GM12878 (cell line): ENCODE measurements around the gene UBE2E3. TPM values are rescaled to one million over a fixed set of nuclear protein-coding genes. Genes with fewer than 3 reads are reported as not detected.

Experiments used
- ATAC-seq: fragments of 200-7000 bp; cut with Tn5 transposase; 3 replicates; pipeline ENCODE4 v1.9.1; 2020; ENCODE audit warnings: mild to moderate bottlenecking, moderate library complexity
- BruUV-seq: library from RNA; stranded (reverse); fragments of 400-500 nt; replicated peaks from 2 replicates; lab custom pipeline; 2021; lab: Mats Ljungman, UMichigan
- CTCF ChIA-PET: fragments of 300-600 bp; sonication (Branson Sonifier 250); formaldehyde crosslinking; extraction: SDS; loops from one replicate; lab custom pipeline; 2021; ENCODE audit warnings: inconsistent platforms; lab: Yijun Ruan, JAX
- POLR2A ChIA-PET: fragments of 350-600 bp; formaldehyde crosslinking; extraction: SDS; loops from one replicate; lab custom pipeline; 2021; ENCODE audit warnings: inconsistent platforms; lab: Charles Lee
- RAD21 ChIA-PET: fragments of 300-600 bp; sonication (Branson Sonifier 250); formaldehyde crosslinking; loops from one replicate; lab custom pipeline; 2023; ENCODE audit warnings: antibody characterized with exemption; ENCODE audit not compliant: unreplicated experiment; lab: Charles Lee
- SMC1A ChIA-PET: fragments of 300-600 bp; sonication (Branson Sonifier 250); formaldehyde crosslinking; loops from one replicate; lab custom pipeline; 2023; ENCODE audit not compliant: unreplicated experiment, uncharacterized antibody; lab: Charles Lee
- DNase-seq: peaks from one replicate; pipeline ENCODE4 v3.0.0-alpha.2; 2011; ENCODE audit warnings: low read depth, low spot score
- FAIRE-seq: peaks from 3 replicates; lab custom pipeline; 2011; peaks lifted over from hg19 to GRCh38; lab: Jason Lieb, UNC
- H2AFZ ChIP-seq: 2 replicates; pipeline ENCODE4 v1.6.0; 2011; ENCODE audit warnings: low read depth, low read length, control low read depth; ENCODE audit not compliant: control insufficient read depth
- H3K27ac ChIP-seq: 2 replicates; pipeline ENCODE4 v1.5.1; 2011; ENCODE audit warnings: control low read depth; ENCODE audit not compliant: control insufficient read depth, insufficient read depth
- H3K27me3 ChIP-seq, 2 experiments: replicated peaks in 1 of 2; 2 replicates each; pipeline versions ENCODE4 v1.6.0 to v1.6.1; 2011; ENCODE audit warnings: low read length in 1 of 2; ENCODE audit not compliant: control insufficient read depth in 2 of 2, insufficient read depth in 2 of 2
- H3K36me3 ChIP-seq, 2 experiments: 2 replicates each; pipeline ENCODE4 v1.5.1; 2011; ENCODE audit warnings: low read length in 1 of 2; ENCODE audit not compliant: control insufficient read depth in 2 of 2, insufficient read depth in 2 of 2
- H3K4me1 ChIP-seq: 2 replicates; pipeline ENCODE4 v1.6.1; 2011; ENCODE audit warnings: mild to moderate bottlenecking, low read length, moderate library complexity, mixed read lengths; ENCODE audit not compliant: control insufficient read depth, insufficient read depth
- H3K4me2 ChIP-seq: 2 replicates; pipeline ENCODE4 v1.6.0; 2011; ENCODE audit warnings: control low read depth; ENCODE audit not compliant: control insufficient read depth, insufficient read depth
- H3K4me3 ChIP-seq: fragments of 200-600 bp; sonication (generic); 2 replicates; pipeline ENCODE4 v1.5.1; 2016
- H3K79me2 ChIP-seq: 2 replicates; pipeline ENCODE4 v1.6.0; 2011; ENCODE audit warnings: low read length; ENCODE audit not compliant: control insufficient read depth, insufficient read depth
- H3K9ac ChIP-seq: 2 replicates; pipeline ENCODE4 v1.8.0; 2011; ENCODE audit warnings: low read length, control low read depth, mixed read lengths; ENCODE audit not compliant: control insufficient read depth, insufficient read depth
- H3K9me3 ChIP-seq: replicated peaks from 3 replicates; pipeline ENCODE4 v1.5.1; 2011; ENCODE audit warnings: mild to moderate bottlenecking, low read length; ENCODE audit not compliant: control insufficient read depth, insufficient read depth
- H4K20me1 ChIP-seq: 2 replicates; pipeline ENCODE4 v1.6.0; 2011; ENCODE audit not compliant: control insufficient read depth, insufficient read depth
- CTCF ChIP-seq, 3 experiments: IDR thresholded peaks in 2 of 3; conservative IDR thresholded peaks in 1 of 3; 2 replicates each; pipeline ENCODE4 v1.5.1; 2011; ENCODE audit warnings: low read depth in 3 of 3, low read length in 3 of 3, mild to moderate bottlenecking in 3 of 3, control low read depth in 2 of 3, moderate library complexity in 2 of 3, inconsistent platforms in 1 of 3, mixed read lengths in 1 of 3; ENCODE audit not compliant: control insufficient read depth in 2 of 3, insufficient read depth in 1 of 3; ENCODE audit errors: extremely low read depth in 1 of 3
- EP300 ChIP-seq, 2 experiments: fragments of 150-350 bp in 1 of 2; IDR thresholded peaks; 2 replicates each; pipeline ENCODE4 v1.6.1; 2011 to 2012; ENCODE audit warnings: low read depth in 2 of 2, low read length in 2 of 2, borderline replicate concordance in 1 of 2, improper control_type of control experiment in 1 of 2, inconsistent platforms in 1 of 2; ENCODE audit not compliant: control insufficient read depth in 1 of 2
- GATAD2B ChIP-seq: fragments of 450-650 bp; conservative IDR thresholded peaks from 2 replicates; pipeline ENCODE4 v1.6.1; 2017; ENCODE audit warnings: low read depth, mild to moderate bottlenecking, moderate library complexity
- MEF2B ChIP-seq: fragments of 450-650 bp; IDR thresholded peaks from 2 replicates; pipeline ENCODE4 v1.6.1; 2018; ENCODE audit warnings: mild to moderate bottlenecking, moderate library complexity; ENCODE audit not compliant: partially characterized antibody, poor library complexity, severe bottlenecking
- MYB ChIP-seq: fragments of 150-350 bp; IDR thresholded peaks from 2 replicates; pipeline ENCODE4 v1.6.1; 2014; ENCODE audit warnings: mild to moderate bottlenecking, low read depth, low read length, borderline replicate concordance
- NFIC ChIP-seq: IDR thresholded peaks from 2 replicates; pipeline ENCODE4 v1.6.1; 2012; ENCODE audit warnings: low read depth, mild to moderate bottlenecking, inconsistent platforms, low read length, moderate library complexity
- POLR2A ChIP-seq: IDR thresholded peaks from 2 replicates; pipeline ENCODE4 v1.6.1; 2011; ENCODE audit warnings: low read depth, mild to moderate bottlenecking, low read length
- POU2F2 ChIP-seq: IDR thresholded peaks from 3 replicates; pipeline ENCODE4 v1.6.1; 2011; ENCODE audit warnings: low read depth, mild to moderate bottlenecking, low read length, borderline replicate concordance
- RCOR1 ChIP-seq: conservative IDR thresholded peaks from 2 replicates; pipeline ENCODE4 v1.6.1; 2012; ENCODE audit warnings: low read depth, low read length, improper control_type of control experiment
- USF2 ChIP-seq: IDR thresholded peaks from 2 replicates; pipeline ENCODE4 v1.6.1; 2011; ENCODE audit warnings: low read depth, low read length, improper control_type of control experiment, borderline replicate concordance
- ZNF622 ChIP-seq: fragments of 450-650 bp; IDR thresholded peaks from 2 replicates; pipeline ENCODE4 v1.6.1; 2017; ENCODE audit warnings: mild to moderate bottlenecking, inconsistent platforms
- in situ Hi-C: fragments of 300-500 bp; cut with MboI; formaldehyde crosslinking; loops from 9 replicates; pipeline ENCODE4 v1.14.3; 2018; ENCODE audit warnings: mixed read lengths
- intact Hi-C: fragments of 100-400 bp; cut with micrococcal nuclease; formaldehyde crosslinking; loops from one replicate; pipeline ENCODE4 v1.14.2; 2022; ENCODE audit not compliant: unreplicated experiment
- polyA plus RNA-seq, 11 experiments: library from polyadenylated mRNA; depleted of rRNA in 4 of 11; unstranded in 6 of 11; stranded (reverse) in 5 of 11; fragments of >200 nt; fragmentation: Nextera tagmentation in 4 of 11; fragmentation: Illumina TruSeq in 1 of 11; extraction: Ambion mirVana in 4 of 11; extraction: Trizol in 1 of 11; gene quantifications; 1 replicate in 1 of 11; 2 replicates in 10 of 11; pipeline versions ENCODE4 v1.2.1 to v1.2.3, GENCODE V29; 2011 to 2016; ENCODE audit warnings: inconsistent platforms in 2 of 11, missing spikeins in 2 of 11, low read depth in 1 of 11
- total RNA-seq, 4 experiments: library from RNA; depleted of rRNA in 3 of 4; stranded (reverse); fragments of >200 nt in 3 of 4; fragmentation: Illumina TruSeq in 1 of 4; extraction: Trizol in 1 of 4; gene quantifications; 2 replicates each; pipeline versions ENCODE4 v1.2.1 to v1.2.3, GENCODE V29; 2013 to 2021
- TF ChIP-seq, protein P1 (sequence below): IDR thresholded peaks from 2 replicates; pipeline ENCODE4 v1.6.1; 2012; ENCODE audit warnings: low read depth, low read length, improper control_type of control experiment

Gene UBE2E3
- total and polyA plus RNA-seq, 10 of the 15 experiments (the other 5 are each of a cell fraction or from before 2014, with no cell fraction given): 14.9 to 50.0 (median 26.2) TPM

GRCh38 chr2:181005326-181005655 is 24.9 kb downstream of the UBE2E3 start:
- Histone ChIP-seq H3K4me3 (no peak overlapping the region), H3K27me3 (no peaks in the 10 kb centered on the region), H3K4me2 (no peak overlapping the region), H2AFZ (no peak overlapping the region), H3K36me3 (no peaks in the 10 kb centered on the region), H3K4me1 (no peaks in the 10 kb centered on the region), H3K79me2 (no peaks in the 10 kb centered on the region), H3K9me3 (no peaks in the 10 kb centered on the region), H3K27ac (no peak overlapping the region), H4K20me1 (no peaks in the 10 kb centered on the region), H3K9ac (no peak overlapping the region)
- ChIA-PET RAD21 (interaction anchor here (2.0 kb wide), 1 partner anchor 13 kb away, joined by 5 read pairs; no protein-coding TSS in a partner anchor), CTCF (interaction anchor here (0.9 to 2.0 kb wide), 7 partner anchors 12 to 710 kb away, joined by 3 to 7 read pairs (median 3); no protein-coding TSS in a partner anchor), SMC1A (interaction anchor here (0.9 to 2.0 kb wide), 5 partner anchors 9 to 24 kb away, joined by 3 to 12 read pairs (median 4); partner anchors contain the start of gene UBE2E3), POLR2A (no interaction called here)
- no peak for FAIRE-seq
- no peak for TF ChIP-seq CTCF (IDR thresholded peaks at IDR 0.05 in 2 of 3, conservative IDR thresholded peaks at IDR 0.05 in 1 of 3; ENCODE audit: control insufficient read depth in 2 of 3, extremely low read depth in 1 of 3, insufficient read depth in 1 of 3, low read depth in 3 of 3, low read length in 3 of 3)
- TF ChIP-seq EP300 (IDR thresholded peaks at IDR 0.05; ENCODE audit: borderline replicate concordance in 1 of 2, control insufficient read depth in 1 of 2, low read depth in 2 of 2, low read length in 2 of 2): no peak
- TF ChIP-seq, protein P1, sequence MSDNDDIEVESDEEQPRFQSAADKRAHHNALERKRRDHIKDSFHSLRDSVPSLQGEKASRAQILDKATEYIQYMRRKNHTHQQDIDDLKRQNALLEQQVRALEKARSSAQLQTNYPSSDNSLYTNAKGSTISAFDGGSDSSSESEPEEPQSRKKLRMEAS: no peak
- no peak for TF ChIP-seq POLR2A
- TF ChIP-seq MYB: no peak
- no peak for TF ChIP-seq USF2
- TF ChIP-seq RCOR1: no peak
- no peak for TF ChIP-seq POU2F2
- no peak for TF ChIP-seq NFIC
- TF ChIP-seq MEF2B: no peak
- no peak for TF ChIP-seq ZNF622
- TF ChIP-seq GATAD2B: no peak
- in situ Hi-C loops (no loop called here), intact Hi-C loops (no loop called here)
- BruUV-seq: no TSS peak
- ATAC-seq: no peak
- no peak for DNase-seq
